ENCODE results near the gene CR1L.
"Not testable (repeated sequence)": the region's sequence is repeated elsewhere in the genome, so short reads cannot be mapped to it uniquely, and the experiment has no call there.

The CR1L gene

DNA sequence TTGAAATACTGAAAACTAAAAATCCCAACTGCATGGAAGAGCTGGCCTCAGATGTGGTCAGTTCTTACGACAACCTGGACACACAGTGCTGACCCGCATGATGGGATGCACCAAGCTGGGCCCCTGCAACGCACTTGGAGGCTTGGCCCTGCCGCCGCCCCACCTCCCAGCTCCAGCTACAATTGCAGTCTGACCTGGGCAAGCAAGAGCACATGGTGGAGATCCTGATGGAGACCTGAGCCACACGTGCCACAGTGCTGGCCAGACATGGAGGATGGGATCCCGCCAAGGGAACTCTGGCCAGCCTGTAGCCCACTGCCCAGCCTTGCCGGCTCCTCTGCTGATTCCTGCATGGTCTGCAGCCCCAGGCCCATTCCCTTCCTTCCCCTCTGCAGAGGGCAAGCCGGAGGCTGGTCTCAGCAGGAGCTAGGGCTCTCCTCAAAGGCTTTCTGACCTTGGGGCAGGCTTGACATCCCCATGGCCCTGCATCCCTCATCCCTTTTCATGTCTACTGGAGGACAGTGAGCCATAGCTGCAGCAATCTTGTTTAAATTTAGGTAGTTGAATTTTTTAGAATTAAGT is 14.1 kb downstream of the CR1L start:
- DNase-seq (ENCODE audit: low read depth in 2 of 2), result no peak
- H3K4me3 ChIP-seq (replicated peaks in 1 of 2; ENCODE audit: low read depth in 2 of 2, low read length in 2 of 2), result no peak overlapping the region
- TF ChIP-seq, protein P1, sequence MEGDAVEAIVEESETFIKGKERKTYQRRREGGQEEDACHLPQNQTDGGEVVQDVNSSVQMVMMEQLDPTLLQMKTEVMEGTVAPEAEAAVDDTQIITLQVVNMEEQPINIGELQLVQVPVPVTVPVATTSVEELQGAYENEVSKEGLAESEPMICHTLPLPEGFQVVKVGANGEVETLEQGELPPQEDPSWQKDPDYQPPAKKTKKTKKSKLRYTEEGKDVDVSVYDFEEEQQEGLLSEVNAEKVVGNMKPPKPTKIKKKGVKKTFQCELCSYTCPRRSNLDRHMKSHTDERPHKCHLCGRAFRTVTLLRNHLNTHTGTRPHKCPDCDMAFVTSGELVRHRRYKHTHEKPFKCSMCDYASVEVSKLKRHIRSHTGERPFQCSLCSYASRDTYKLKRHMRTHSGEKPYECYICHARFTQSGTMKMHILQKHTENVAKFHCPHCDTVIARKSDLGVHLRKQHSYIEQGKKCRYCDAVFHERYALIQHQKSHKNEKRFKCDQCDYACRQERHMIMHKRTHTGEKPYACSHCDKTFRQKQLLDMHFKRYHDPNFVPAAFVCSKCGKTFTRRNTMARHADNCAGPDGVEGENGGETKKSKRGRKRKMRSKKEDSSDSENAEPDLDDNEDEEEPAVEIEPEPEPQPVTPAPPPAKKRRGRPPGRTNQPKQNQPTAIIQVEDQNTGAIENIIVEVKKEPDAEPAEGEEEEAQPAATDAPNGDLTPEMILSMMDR (IDR thresholded peaks at IDR 0.05; ENCODE audit: low read depth, low read length), result no peak

DNA sequence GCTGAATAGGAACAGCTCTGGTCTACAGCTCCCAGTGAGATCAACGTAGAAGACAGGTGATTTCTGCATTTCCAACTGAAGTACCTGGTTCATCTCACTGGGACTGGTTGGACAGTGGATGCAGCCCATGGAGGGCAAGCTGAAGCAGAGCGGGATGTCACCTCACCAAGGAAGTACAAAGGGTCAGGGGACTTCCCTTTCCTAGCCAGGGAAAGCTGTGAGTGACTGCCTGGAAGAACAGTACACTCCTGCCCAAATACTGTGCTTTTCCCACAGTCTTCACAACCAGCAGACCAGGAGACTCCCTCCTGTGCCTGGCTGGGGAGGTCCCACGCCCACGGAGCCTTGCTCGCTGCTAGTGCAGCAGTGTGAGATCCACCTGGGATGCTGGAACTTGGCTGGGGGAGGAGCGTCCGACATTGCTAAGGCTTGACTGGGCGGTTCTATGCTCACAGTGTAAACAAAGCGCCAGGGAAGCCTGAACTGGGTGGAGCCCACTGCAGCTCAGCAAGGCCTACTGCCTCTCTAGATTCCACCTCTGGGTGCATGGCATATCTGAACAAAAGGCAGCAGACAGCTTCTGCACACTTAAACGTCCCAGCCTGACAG is 14.7 kb downstream of the CR1L start:
- DNase-seq (ENCODE audit: low read depth in 2 of 2), result no peak
- TF ChIP-seq, protein P1 (IDR thresholded peaks at IDR 0.05; ENCODE audit: low read depth, low read length), result no peak
- no peak overlapping the region for H3K4me3 ChIP-seq (replicated peaks in 1 of 2; ENCODE audit: low read depth in 2 of 2, low read length in 2 of 2)

DNA sequence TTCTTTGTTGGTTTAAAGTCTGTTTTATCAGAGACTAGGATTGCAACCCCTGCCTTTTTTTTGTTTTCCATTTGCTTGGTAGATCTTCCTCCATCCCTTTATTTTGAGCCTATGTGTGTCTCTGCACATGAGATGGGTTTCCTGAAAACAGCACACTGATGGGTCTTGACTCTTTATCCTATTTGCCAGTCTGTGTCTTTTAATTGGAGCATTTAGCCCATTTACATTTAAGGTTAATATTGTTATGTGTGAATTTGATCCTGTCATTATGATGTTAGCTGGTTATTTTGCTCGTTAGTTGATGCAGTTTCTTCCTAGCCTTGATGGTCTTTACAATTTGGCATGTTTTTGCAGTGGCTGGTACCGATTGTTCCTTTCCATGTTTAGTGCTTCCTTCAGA is 16.5 kb downstream of the CR1L start:
- not testable (repeated sequence) for H3K4me3 ChIP-seq (replicated peaks in 1 of 2; ENCODE audit: low read depth in 2 of 2, low read length in 2 of 2); DNase-seq (ENCODE audit: low read depth in 2 of 2)

DNA sequence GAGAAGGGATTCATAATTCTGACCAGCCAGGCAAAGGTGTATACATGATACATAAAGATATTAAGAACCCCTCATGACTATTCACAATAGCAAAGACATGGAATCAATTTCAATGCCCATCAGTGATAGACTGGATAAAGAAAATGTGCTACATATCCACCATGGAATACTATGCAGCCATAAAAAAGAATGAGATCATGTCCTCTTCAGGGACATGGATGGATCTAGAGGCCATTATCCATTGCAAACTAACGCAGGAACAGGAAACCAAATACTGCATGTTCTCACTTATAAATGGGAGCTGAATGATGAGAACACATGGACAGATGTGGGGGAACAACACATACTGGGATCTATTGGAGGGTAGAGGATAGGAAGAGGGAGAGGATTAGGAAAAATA is 21.4 kb downstream of the CR1L start:
- no peak overlapping the region for H3K4me3 ChIP-seq (replicated peaks in 1 of 2; ENCODE audit: low read depth in 2 of 2, low read length in 2 of 2)
- no peak for DNase-seq (ENCODE audit: low read depth in 2 of 2)
- TF ChIP-seq, protein P1 (IDR thresholded peaks at IDR 0.05; ENCODE audit: low read depth, low read length), result no peak

DNA sequence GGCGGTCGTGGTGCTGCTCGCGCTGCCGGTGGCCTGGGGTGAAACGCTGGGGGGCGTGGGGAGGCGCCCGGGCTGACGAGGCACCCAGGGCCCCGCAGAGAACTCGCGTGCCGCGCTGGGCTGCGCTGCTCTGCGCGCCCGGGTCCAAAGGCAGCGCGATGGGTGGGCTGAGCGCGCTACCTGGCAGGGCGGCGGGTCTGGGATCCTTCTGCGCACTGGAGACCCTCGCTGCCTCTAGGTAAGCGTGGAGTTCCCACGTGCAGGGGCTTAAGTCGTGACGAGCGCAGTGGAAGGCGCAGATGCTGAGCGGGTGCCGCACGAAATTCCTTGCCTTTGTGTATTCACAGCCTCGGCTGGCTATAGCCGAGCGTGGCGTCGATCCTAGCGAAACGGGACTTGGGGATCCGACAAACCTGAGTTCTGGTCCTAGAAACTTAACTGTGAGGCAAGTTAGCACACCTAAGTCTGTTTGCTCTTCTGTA is 24.6 kb downstream of the CR1L start:
- no peak overlapping the region for H3K4me3 ChIP-seq (replicated peaks in 1 of 2; ENCODE audit: low read depth in 2 of 2, low read length in 2 of 2)
- DNase-seq (ENCODE audit: low read depth in 2 of 2), result no peak
- TF ChIP-seq, protein P1 (IDR thresholded peaks at IDR 0.05; ENCODE audit: low read depth, low read length), result no peak

DNA sequence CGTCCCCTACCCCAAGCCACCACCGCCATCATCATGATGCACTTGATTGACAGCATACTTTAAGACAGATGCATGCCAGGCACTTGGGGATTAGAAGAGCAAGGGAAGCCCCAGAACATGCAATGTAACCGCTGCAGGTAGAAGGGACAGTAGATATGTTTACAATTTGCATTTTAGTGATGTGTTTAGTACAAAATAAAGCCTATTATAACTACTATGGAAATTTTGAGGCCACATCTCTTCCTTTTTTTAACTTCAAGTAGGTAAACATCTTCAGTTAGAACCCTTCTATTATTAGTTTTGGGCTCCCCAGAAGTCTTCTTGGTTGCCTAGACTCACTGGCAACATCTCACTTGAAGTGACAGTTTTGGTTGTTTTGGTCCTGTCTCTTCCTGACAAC is 25.3 kb downstream of the CR1L start:
- TF ChIP-seq, protein P1 (IDR thresholded peaks at IDR 0.05; ENCODE audit: low read depth, low read length), result no peak
- H3K4me3 ChIP-seq (replicated peaks in 1 of 2; ENCODE audit: low read depth in 2 of 2, low read length in 2 of 2), result no peak overlapping the region
- DNase-seq (ENCODE audit: low read depth in 2 of 2), result no peak

DNA sequence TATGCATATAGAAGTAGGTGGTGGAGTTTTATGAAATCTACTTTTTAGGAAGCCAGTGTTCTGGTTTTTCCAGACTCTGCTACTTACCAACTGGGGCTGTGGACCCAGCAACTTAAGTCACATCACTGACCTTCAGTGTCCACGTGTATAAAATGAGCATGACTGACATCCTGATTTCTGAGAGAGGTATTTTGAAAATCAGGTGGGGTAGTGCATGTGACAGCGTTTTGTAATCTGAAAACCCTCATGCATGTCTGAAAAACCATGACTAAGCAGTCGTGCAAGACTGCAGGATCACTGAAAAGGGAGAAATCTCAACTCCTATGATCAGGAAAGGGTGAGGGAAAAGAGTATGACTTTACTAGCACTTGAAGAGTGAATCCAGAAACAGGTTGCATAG is 26.1 kb downstream of the CR1L start:
- H3K4me3 ChIP-seq (replicated peaks in 1 of 2; ENCODE audit: low read depth in 2 of 2, low read length in 2 of 2), result no peak overlapping the region
- TF ChIP-seq, protein P1 (IDR thresholded peaks at IDR 0.05; ENCODE audit: low read depth, low read length), result no peak
- DNase-seq (ENCODE audit: low read depth in 2 of 2), result no peak
